Kidney epithelial cell (primary cell): ENCODE measurements around the gene DUT. TPM values are rescaled to one million over a fixed set of nuclear protein-coding genes. Genes with fewer than 3 reads are reported as not detected.

Experiments
- DNase-seq: peaks from one replicate; pipeline ENCODE4 v3.0.0-alpha.2; 2010; ENCODE audit warnings: low read depth
- H3K27me3 ChIP-seq: 2 replicates; pipeline ENCODE4 v1.6.0; 2011; ENCODE audit warnings: low read length; ENCODE audit not compliant: control insufficient read depth, insufficient read depth
- H3K36me3 ChIP-seq: 2 replicates; pipeline ENCODE4 v1.5.1; 2011; ENCODE audit warnings: low read length; ENCODE audit not compliant: control insufficient read depth, insufficient read depth
- H3K4me3 ChIP-seq: 2 replicates; pipeline ENCODE4 v1.5.1; 2011; ENCODE audit warnings: low read depth, mild to moderate bottlenecking, control low read depth, low read length
- CTCF ChIP-seq: IDR thresholded peaks from 2 replicates; pipeline ENCODE4 v1.5.1; 2011; ENCODE audit warnings: mild to moderate bottlenecking, moderate library complexity, low read length, control low read depth, inconsistent platforms; ENCODE audit not compliant: insufficient read depth, poor library complexity, severe bottlenecking
- total RNA-seq: library from RNA; depleted of rRNA; stranded (reverse); fragments of >200 nt; gene quantifications from 2 replicates; pipeline ENCODE4 v1.2.3, GENCODE V29; 2015

The DUT gene
- total RNA-seq = 75.4 and 79.3 TPM in 2 replicates

- Histone ChIP-seq H3K27me3 (no peaks in the 10 kb centered on the region), H3K36me3 (peaks cover 3% of the 10 kb centered on the region), H3K4me3 (peak within 1 kb of the TSS; percentile 99)
- TF ChIP-seq CTCF = no peak
- peak; percentile 19 for DNase-seq
These were observed at the start of gene DUT for GRCh38 chr15:48330855-48331795. TSS of gene DUT (plus strand) at chr15:48331429. CDS start at chr15:48331516, 87 bp downstream.

DNA sequence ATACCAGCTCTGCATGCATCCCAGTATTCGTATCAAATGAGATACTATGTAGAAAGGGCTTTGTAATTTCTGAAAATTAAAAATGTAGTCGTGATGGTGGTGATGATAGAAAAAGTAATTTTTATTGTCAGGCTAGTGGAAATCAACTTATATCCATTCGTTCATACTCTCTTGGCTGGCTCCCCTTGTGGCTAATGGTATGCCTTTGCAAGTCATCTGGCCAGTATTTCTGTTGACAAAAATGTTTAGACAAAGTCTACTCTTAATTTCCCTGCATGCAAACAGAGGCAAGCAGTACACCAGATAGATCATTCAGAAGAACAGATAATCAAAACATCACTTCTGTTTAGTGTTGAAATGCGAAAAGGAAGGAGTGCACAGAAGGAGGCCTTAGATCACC is 49.6 kb upstream of the DUT start:
- no peak for TF ChIP-seq CTCF
- Histone ChIP-seq H3K36me3 (no peaks in the 10 kb centered on the region), H3K27me3 (no peaks in the 10 kb centered on the region), H3K4me3 (no peak overlapping the region)
- DNase-seq = no peak

DNA sequence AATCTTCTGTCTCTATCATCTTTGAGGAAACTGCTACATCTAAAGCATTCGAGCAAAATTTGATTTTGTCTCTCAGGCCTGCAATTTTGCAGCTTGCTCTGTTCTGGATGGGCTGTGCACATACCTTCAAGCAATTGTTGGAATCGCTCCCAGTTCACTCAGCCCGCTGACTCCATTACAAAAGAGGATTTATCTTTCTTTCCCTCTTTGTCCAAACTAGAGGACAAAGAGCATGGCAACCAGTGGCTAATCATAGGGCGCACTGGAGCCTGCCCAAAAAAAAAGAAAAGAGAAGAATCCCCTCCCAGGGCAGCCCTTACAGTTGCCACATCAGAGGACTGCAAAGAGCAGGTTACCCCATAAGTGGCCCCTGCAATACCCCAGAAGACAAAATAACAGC is 49.0 kb upstream of the DUT start:
- DNase-seq = no peak
- H3K4me3 ChIP-seq = no peak overlapping the region
- no peak for TF ChIP-seq CTCF

DNA sequence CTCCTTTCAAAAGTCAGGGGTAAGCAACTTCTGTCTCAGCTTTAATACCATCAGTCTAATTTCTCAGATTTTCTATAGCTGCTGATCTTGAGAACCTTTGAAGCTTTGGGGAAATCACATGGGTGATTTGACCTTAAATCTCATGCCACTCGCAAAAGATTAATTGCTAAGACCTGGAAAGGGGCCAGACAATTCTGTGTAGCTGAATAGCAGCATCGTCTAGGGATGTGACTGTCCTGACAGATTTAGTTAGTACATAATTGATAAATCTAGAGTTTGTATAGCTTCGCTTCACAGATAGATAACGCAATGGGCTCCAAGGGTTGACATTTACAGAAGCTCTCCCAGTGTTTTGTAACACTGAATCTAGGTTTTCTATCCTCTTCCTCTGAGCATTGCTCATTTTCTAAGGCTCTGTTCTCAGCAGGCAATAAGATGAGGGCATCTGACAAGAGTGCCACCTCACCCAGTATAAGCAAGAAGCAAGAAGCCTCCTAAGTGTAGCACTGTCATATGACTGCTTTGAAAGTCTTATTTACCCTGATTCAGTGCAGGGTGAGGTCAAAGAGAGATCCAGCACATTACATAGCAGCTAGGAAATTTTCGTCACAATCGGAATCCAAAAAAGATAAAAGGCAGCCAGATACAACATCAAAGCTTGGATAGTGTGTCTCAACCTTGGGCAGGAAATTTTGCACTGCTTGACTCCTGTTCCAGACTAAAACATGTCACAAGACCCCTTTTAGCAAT is 47.7 kb upstream of the DUT start:
- TF ChIP-seq CTCF = no peak
- no peak for DNase-seq
- Histone ChIP-seq H3K4me3 (no peak overlapping the region), H3K27me3 (no peaks in the 10 kb centered on the region), H3K36me3 (no peaks in the 10 kb centered on the region)

More for the DNA sequence above, 49.0 kb upstream of the DUT start:
- Histone ChIP-seq H3K36me3 (no peaks in the 10 kb centered on the region), H3K27me3 (no peaks in the 10 kb centered on the region)

- Histone ChIP-seq H3K36me3 (no peaks in the 10 kb centered on the region), H3K4me3 (no peak overlapping the region), H3K27me3 (no peaks in the 10 kb centered on the region)
- TF ChIP-seq CTCF = peak; percentile 57
- peak; percentile 49 for DNase-seq
These were observed 45.7 kb upstream of the DUT start for GRCh38 chr15:48285329-48286214.
